NCI-H2227 (cell line): ENCODE results near the gene GRID1.
A peak's percentile ranks its signal among the peaks of the same experiment; 100 is the strongest.

Source experiments
- DNase-seq: peaks from one replicate; lab custom pipeline; 2025; ENCODE audit not compliant: unreplicated experiment; lab: John Stamatoyannopoulos, UW

The GRID1 gene

GRCh38 chr10:86366033-86366901 is at the start of gene GRID1:
Gene GRID1 (minus strand): TSS chr10:86366795.
- peak; percentile 76 for DNase-seq

- DNase-seq, result no peak
Observed at GRCh38 chr10:86415583-86415982, 49.0 kb upstream of the GRID1 start.

- DNase-seq, result no peak
Observed at GRCh38 chr10:86415116-86415515, 48.5 kb upstream of the GRID1 start.

GRCh38 chr10:86413046-86413728 is 46.6 kb upstream of the GRID1 start:
- no peak for DNase-seq

- DNase-seq, result no peak
Observed at GRCh38 chr10:86411852-86412560, 45.4 kb upstream of the GRID1 start.

- DNase-seq, result no peak
Observed at GRCh38 chr10:86411281-86411841, 44.8 kb upstream of the GRID1 start.

- DNase-seq, result no peak
Observed at GRCh38 chr10:86410542-86411124, 44.0 kb upstream of the GRID1 start.

GRCh38 chr10:86409183-86409582 is 42.6 kb upstream of the GRID1 start:
- no peak for DNase-seq

- no peak for DNase-seq
Observed at GRCh38 chr10:86403183-86403797, 36.7 kb upstream of the GRID1 start.

GRCh38 chr10:86402283-86402941 is 35.8 kb upstream of the GRID1 start:
- DNase-seq, result no peak

- no peak for DNase-seq
Observed at GRCh38 chr10:86401588-86402282, 35.1 kb upstream of the GRID1 start.

GRCh38 chr10:86400705-86401587 is 34.4 kb upstream of the GRID1 start:
- peak; percentile 41 for DNase-seq

- DNase-seq, result peak; percentile 94
Observed at GRCh38 chr10:86399879-86400704, 33.5 kb upstream of the GRID1 start.

- no peak for DNase-seq
Observed at GRCh38 chr10:86399514-86399878, 32.9 kb upstream of the GRID1 start.

- DNase-seq, result no peak
Observed at GRCh38 chr10:86397120-86397519, 30.5 kb upstream of the GRID1 start.

- DNase-seq, result no peak
Observed at GRCh38 chr10:86393862-86394455, 27.4 kb upstream of the GRID1 start.

- no peak for DNase-seq
Observed at GRCh38 chr10:86393362-86393761, 26.8 kb upstream of the GRID1 start.
